Caco-2 (cell line): Measurements from ENCODE around the gene ZC3H12A. TPM values are rescaled to one million over a fixed set of nuclear protein-coding genes. Genes with fewer than 3 reads are reported as not detected.

ENCODE experiments used
- BruUV-seq: library from RNA; stranded (reverse); fragments of 400-500 nt; replicated peaks from 2 replicates; lab custom pipeline; 2021; lab: Mats Ljungman, UMichigan
- CTCF ChIA-PET: fragments of 300-600 bp; sonication (Branson Sonifier 250); formaldehyde crosslinking; loops from one replicate; lab custom pipeline; 2022; ENCODE audit warnings: antibody characterized with exemption; lab: Charles Lee
- POLR2A ChIA-PET: fragments of 300-600 bp; sonication (Branson Sonifier 250); formaldehyde crosslinking; loops from one replicate; lab custom pipeline; 2022; ENCODE audit warnings: antibody characterized with exemption; lab: Charles Lee
- DNase-seq, 2 experiments: peaks; one replicate each; pipeline versions ENCODE4 v3.0.0 to v3.0.0-alpha.2; 2020 to 2022
- H3K27me3 ChIP-seq: replicated peaks from 2 replicates; pipeline ENCODE4 v1.6.0; 2011; ENCODE audit warnings: low read length; ENCODE audit not compliant: control insufficient read depth, insufficient read depth
- H3K36me3 ChIP-seq: 2 replicates; pipeline ENCODE4 v1.5.1; 2011; ENCODE audit warnings: low read length; ENCODE audit not compliant: control insufficient read depth, insufficient read depth
- H3K4me1 ChIP-seq: fragments of 250-450 bp; sonication (Bioruptor Pico); 2 replicates; pipeline ENCODE4 v1.5.1; 2020; ENCODE audit warnings: mild to moderate bottlenecking
- H3K4me3 ChIP-seq: 2 replicates; pipeline ENCODE4 v1.5.1; 2011; ENCODE audit warnings: low read depth, mild to moderate bottlenecking, control low read depth, low read length
- H3K9me3 ChIP-seq: fragments of 250-450 bp; sonication (Bioruptor Pico); 2 replicates; pipeline ENCODE4 v1.5.1; 2020; ENCODE audit warnings: mild to moderate bottlenecking, moderate library complexity
- H3K27ac Mint-ChIP-seq: one replicate; pipeline ENCODE4 v1.8.0; 2022; ENCODE audit warnings: mixed read lengths; ENCODE audit not compliant: unreplicated experiment
- H3K27me3 Mint-ChIP-seq: one replicate; pipeline ENCODE4 v1.8.0; 2022; ENCODE audit warnings: mixed read lengths; ENCODE audit not compliant: insufficient read depth, unreplicated experiment
- H3K36me3 Mint-ChIP-seq: one replicate; pipeline ENCODE4 v1.8.0; 2022; ENCODE audit warnings: mild to moderate bottlenecking, mixed read lengths; ENCODE audit not compliant: insufficient read depth, unreplicated experiment
- H3K4me1 Mint-ChIP-seq: one replicate; pipeline ENCODE4 v1.8.0; 2022; ENCODE audit warnings: low read depth, mixed read lengths; ENCODE audit not compliant: unreplicated experiment
- H3K4me3 Mint-ChIP-seq: one replicate; pipeline ENCODE4 v1.8.0; 2022; ENCODE audit warnings: mild to moderate bottlenecking, moderate library complexity, mixed read lengths; ENCODE audit not compliant: unreplicated experiment
- H3K9me3 Mint-ChIP-seq: one replicate; pipeline ENCODE4 v1.8.0; 2022; ENCODE audit warnings: mixed read lengths; ENCODE audit not compliant: unreplicated experiment
- CTCF ChIP-seq, 2 experiments: fragments of 200-600 bp in 1 of 2; IDR thresholded peaks; 1 replicate in 1 of 2; 2 replicates in 1 of 2; pipeline versions ENCODE4 v1.5.1 to v1.8.0; 2011 to 2022; ENCODE audit warnings: antibody characterized with exemption in 1 of 2, control low read depth in 1 of 2, inconsistent platforms in 1 of 2, low read depth in 1 of 2, low read length in 1 of 2, mild to moderate bottlenecking in 1 of 2, moderate library complexity in 1 of 2; ENCODE audit not compliant: insufficient read depth in 1 of 2, severe bottlenecking in 1 of 2, unreplicated experiment in 1 of 2
- intact Hi-C: fragments of 100-400 bp; cut with micrococcal nuclease; formaldehyde crosslinking; loops from one replicate; pipeline ENCODE4 v1.10.0; 2022; ENCODE audit not compliant: unreplicated experiment
- total RNA-seq: library from RNA; stranded (reverse); gene quantifications from 2 replicates; pipeline ENCODE4 v1.2.3, GENCODE V29; 2022

ZC3H12A gene
- total RNA-seq, 1 experiment from 2014 or later, result 4.7 TPM

- no peaks in the 10 kb centered on the region for H3K27me3 ChIP-seq
- Mint-ChIP-seq H3K9me3 (no peaks in the 10 kb centered on the region), H3K27me3 (no peaks in the 10 kb centered on the region), H3K36me3 (peaks cover 16% of the 10 kb centered on the region), H3K27ac (no peak overlapping the region), H3K4me3 (no peak overlapping the region), H3K4me1 (no peaks in the 10 kb centered on the region)
- intact Hi-C loops, result no loop called here
- ChIA-PET CTCF (no interaction called here), POLR2A (no interaction called here)
- no peaks in the 10 kb centered on the region for H3K9me3 ChIP-seq
- H3K4me1 ChIP-seq, result peaks cover 18% of the 10 kb centered on the region
- H3K36me3 ChIP-seq, result no peaks in the 10 kb centered on the region
- no TSS peak for BruUV-seq
- TF ChIP-seq CTCF (IDR thresholded peaks at IDR 0.05; ENCODE audit: insufficient read depth in 1 of 2, low read depth in 1 of 2, low read length in 1 of 2, severe bottlenecking in 1 of 2, unreplicated experiment in 1 of 2), result no peak
- DNase-seq, result no peak
- no peak overlapping the region for H3K4me3 ChIP-seq
These were observed 8.7 kb downstream of the ZC3H12A start for GRCh38 chr1:37482796-37483744.

- no peaks in the 10 kb centered on the region for H3K36me3 ChIP-seq
- Mint-ChIP-seq H3K27me3 (no peaks in the 10 kb centered on the region), H3K4me3 (no peak overlapping the region), H3K4me1 (no peaks in the 10 kb centered on the region), H3K27ac (peak overlapping the region; percentile 35), H3K36me3 (peaks cover 16% of the 10 kb centered on the region), H3K9me3 (no peaks in the 10 kb centered on the region)
- H3K4me1 ChIP-seq, result peaks cover 14% of the 10 kb centered on the region
- H3K4me3 ChIP-seq, result no peak overlapping the region
- ChIA-PET POLR2A (interaction anchor here (0.6 kb wide), 1 partner anchor 1034 kb away, joined by 5 read pairs; the partner anchor contains the start of gene OSCP1), CTCF (interaction anchor here (1.4 kb wide), 1 partner anchor 31 kb away, joined by 6 read pairs; the partner anchor contains the start of gene MEAF6)
- H3K27me3 ChIP-seq, result no peaks in the 10 kb centered on the region
- BruUV-seq, result no TSS peak
- no peaks in the 10 kb centered on the region for H3K9me3 ChIP-seq
- DNase-seq, result no peak
- TF ChIP-seq CTCF (IDR thresholded peaks at IDR 0.05; ENCODE audit: insufficient read depth in 1 of 2, low read depth in 1 of 2, low read length in 1 of 2, severe bottlenecking in 1 of 2, unreplicated experiment in 1 of 2), result no peak
- intact Hi-C loops, result no loop called here
These were observed 9.4 kb downstream of the ZC3H12A start for GRCh38 chr1:37483785-37484184.

- Mint-ChIP-seq H3K27me3 (no peaks in the 10 kb centered on the region), H3K9me3 (no peaks in the 10 kb centered on the region), H3K27ac (peak overlapping the region; percentile 35), H3K36me3 (peaks cover 15% of the 10 kb centered on the region), H3K4me1 (no peaks in the 10 kb centered on the region), H3K4me3 (no peak overlapping the region)
- H3K4me3 ChIP-seq, result no peak overlapping the region
- ChIA-PET POLR2A (interaction anchor here (0.6 to 1.0 kb wide), 2 partner anchors 30 to 1034 kb away, joined by 4 to 5 read pairs; partner anchors contain the start of genes MEAF6 and OSCP1), CTCF (interaction anchor here (1.0 to 1.4 kb wide), 2 partner anchors 26 to 30 kb away, joined by 3 to 6 read pairs; partner anchors contain the start of gene MEAF6)
- DNase-seq, result no peak
- no peak for TF ChIP-seq CTCF (IDR thresholded peaks at IDR 0.05; ENCODE audit: insufficient read depth in 1 of 2, low read depth in 1 of 2, low read length in 1 of 2, severe bottlenecking in 1 of 2, unreplicated experiment in 1 of 2)
- no peaks in the 10 kb centered on the region for H3K9me3 ChIP-seq
- intact Hi-C loops, result no loop called here
- H3K4me1 ChIP-seq, result peaks cover 7% of the 10 kb centered on the region
- H3K27me3 ChIP-seq, result no peaks in the 10 kb centered on the region
- no peaks in the 10 kb centered on the region for H3K36me3 ChIP-seq
- no TSS peak for BruUV-seq
These were observed 10.1 kb downstream of the ZC3H12A start for GRCh38 chr1:37484325-37485051.
